ENCODE data around the gene FAM50B.

FAM50B gene

GRCh38 chr6:3869632-3870527 lies 20.7 kb downstream of the FAM50B start:
- H3K27me3 Mint-ChIP-seq = peaks cover 19% of the 10 kb centered on the region
- no peak for DNase-seq
- H3K27ac Mint-ChIP-seq = peak overlapping the region; percentile 84
- peaks cover 39% of the 10 kb centered on the region for H3K4me1 Mint-ChIP-seq (ENCODE audit: low read depth)
- H3K4me3 Mint-ChIP-seq = no peak overlapping the region
- peaks cover 3% of the 10 kb centered on the region for H3K9me3 Mint-ChIP-seq
- no peaks in the 10 kb centered on the region for H3K36me3 Mint-ChIP-seq (ENCODE audit: low read depth)

- no peak for DNase-seq
- Mint-ChIP-seq H3K4me1 (ENCODE audit: low read depth) (peaks cover 39% of the 10 kb centered on the region), H3K27ac (peak overlapping the region; percentile 84), H3K9me3 (no peaks in the 10 kb centered on the region), H3K36me3 (ENCODE audit: low read depth) (no peaks in the 10 kb centered on the region), H3K27me3 (peaks cover 14% of the 10 kb centered on the region), H3K4me3 (no peak overlapping the region)
These were observed 21.4 kb downstream of the FAM50B start for GRCh38 chr6:3870528-3870925.

GRCh38 chr6:3871515-3871914 lies 22.3 kb downstream of the FAM50B start:
- no peak for DNase-seq
- H3K4me1 Mint-ChIP-seq (ENCODE audit: low read depth) = peaks cover 39% of the 10 kb centered on the region

GRCh38 chr6:3871939-3872338 lies 22.8 kb downstream of the FAM50B start:
- H3K4me3 Mint-ChIP-seq = no peak overlapping the region
- no peak for DNase-seq
- no peak overlapping the region for H3K27ac Mint-ChIP-seq
- H3K27me3 Mint-ChIP-seq = peaks cover 6% of the 10 kb centered on the region
- no peaks in the 10 kb centered on the region for H3K9me3 Mint-ChIP-seq
- H3K36me3 Mint-ChIP-seq (ENCODE audit: low read depth) = no peaks in the 10 kb centered on the region
- H3K4me1 Mint-ChIP-seq (ENCODE audit: low read depth) = peaks cover 35% of the 10 kb centered on the region

More at GRCh38 chr6:3871515-3871914, 22.3 kb downstream of the FAM50B start:
- Mint-ChIP-seq H3K4me3 (no peak overlapping the region), H3K9me3 (no peaks in the 10 kb centered on the region), H3K27me3 (peaks cover 10% of the 10 kb centered on the region), H3K27ac (no peak overlapping the region), H3K36me3 (ENCODE audit: low read depth) (no peaks in the 10 kb centered on the region)

GRCh38 chr6:3872370-3872854 lies 23.2 kb downstream of the FAM50B start:
- Mint-ChIP-seq H3K9me3 (no peaks in the 10 kb centered on the region), H3K36me3 (ENCODE audit: low read depth) (no peaks in the 10 kb centered on the region), H3K4me3 (no peak overlapping the region), H3K27me3 (peaks cover 6% of the 10 kb centered on the region), H3K27ac (no peak overlapping the region), H3K4me1 (ENCODE audit: low read depth) (peaks cover 30% of the 10 kb centered on the region)
- no peak for DNase-seq

GRCh38 chr6:3873051-3873450 lies 23.9 kb downstream of the FAM50B start:
- peaks cover 6% of the 10 kb centered on the region for H3K27me3 Mint-ChIP-seq
- peaks cover 24% of the 10 kb centered on the region for H3K4me1 Mint-ChIP-seq (ENCODE audit: low read depth)
- no peak for DNase-seq
- H3K4me3 Mint-ChIP-seq = no peak overlapping the region
- no peaks in the 10 kb centered on the region for H3K36me3 Mint-ChIP-seq (ENCODE audit: low read depth)
- H3K9me3 Mint-ChIP-seq = no peaks in the 10 kb centered on the region
- no peak overlapping the region for H3K27ac Mint-ChIP-seq

GRCh38 chr6:3874069-3874468 lies 24.9 kb downstream of the FAM50B start:
- Mint-ChIP-seq H3K27me3 (peaks cover 6% of the 10 kb centered on the region), H3K36me3 (ENCODE audit: low read depth) (no peaks in the 10 kb centered on the region), H3K4me3 (no peak overlapping the region), H3K4me1 (ENCODE audit: low read depth) (peaks cover 17% of the 10 kb centered on the region), H3K9me3 (no peaks in the 10 kb centered on the region), H3K27ac (no peak overlapping the region)
- DNase-seq = no peak

GRCh38 chr6:3875486-3875885 lies 26.3 kb downstream of the FAM50B start:
- Mint-ChIP-seq H3K27me3 (peaks cover 6% of the 10 kb centered on the region), H3K27ac (no peak overlapping the region), H3K4me1 (ENCODE audit: low read depth) (peaks cover 2% of the 10 kb centered on the region), H3K36me3 (ENCODE audit: low read depth) (no peaks in the 10 kb centered on the region), H3K4me3 (no peak overlapping the region), H3K9me3 (no peaks in the 10 kb centered on the region)
- DNase-seq = no peak

GRCh38 chr6:3876101-3876500 lies 26.9 kb downstream of the FAM50B start:
- no peak for DNase-seq
- H3K36me3 Mint-ChIP-seq (ENCODE audit: low read depth) = no peaks in the 10 kb centered on the region
- no peaks in the 10 kb centered on the region for H3K4me1 Mint-ChIP-seq (ENCODE audit: low read depth)
- peaks cover 6% of the 10 kb centered on the region for H3K27me3 Mint-ChIP-seq
- H3K27ac Mint-ChIP-seq = no peak overlapping the region
- H3K4me3 Mint-ChIP-seq = no peak overlapping the region
- H3K9me3 Mint-ChIP-seq = no peaks in the 10 kb centered on the region

- Mint-ChIP-seq H3K4me1 (ENCODE audit: low read depth) (no peaks in the 10 kb centered on the region), H3K4me3 (no peak overlapping the region), H3K27me3 (peaks cover 6% of the 10 kb centered on the region), H3K27ac (no peak overlapping the region), H3K36me3 (ENCODE audit: low read depth) (no peaks in the 10 kb centered on the region), H3K9me3 (no peaks in the 10 kb centered on the region)
- DNase-seq = no peak
These were observed 27.7 kb downstream of the FAM50B start for GRCh38 chr6:3876866-3877265.

- H3K36me3 Mint-ChIP-seq (ENCODE audit: low read depth) = no peaks in the 10 kb centered on the region
- H3K9me3 Mint-ChIP-seq = no peaks in the 10 kb centered on the region
- H3K27me3 Mint-ChIP-seq = peaks cover 3% of the 10 kb centered on the region
These were observed 29.0 kb downstream of the FAM50B start for GRCh38 chr6:3878048-3878666.

GRCh38 chr6:3879194-3879952 lies 30.2 kb downstream of the FAM50B start:
- H3K4me1 Mint-ChIP-seq (ENCODE audit: low read depth) = no peaks in the 10 kb centered on the region
- DNase-seq = no peak
- H3K9me3 Mint-ChIP-seq = no peaks in the 10 kb centered on the region
- no peak overlapping the region for H3K4me3 Mint-ChIP-seq
- no peaks in the 10 kb centered on the region for H3K36me3 Mint-ChIP-seq (ENCODE audit: low read depth)
- H3K27me3 Mint-ChIP-seq = peaks cover 5% of the 10 kb centered on the region
- no peak overlapping the region for H3K27ac Mint-ChIP-seq

More at GRCh38 chr6:3878048-3878666, 29.0 kb downstream of the FAM50B start:
- no peak for DNase-seq
- Mint-ChIP-seq H3K4me3 (no peak overlapping the region), H3K4me1 (ENCODE audit: low read depth) (no peaks in the 10 kb centered on the region), H3K27ac (no peak overlapping the region)

GRCh38 chr6:3881711-3882421 lies 32.7 kb downstream of the FAM50B start:
- Mint-ChIP-seq H3K9me3 (no peaks in the 10 kb centered on the region), H3K27ac (no peak overlapping the region), H3K36me3 (ENCODE audit: low read depth) (no peaks in the 10 kb centered on the region), H3K27me3 (peaks cover 5% of the 10 kb centered on the region), H3K4me3 (no peak overlapping the region), H3K4me1 (ENCODE audit: low read depth) (no peaks in the 10 kb centered on the region)
- no peak for DNase-seq

GRCh38 chr6:3882431-3882830 lies 33.3 kb downstream of the FAM50B start:
- H3K4me3 Mint-ChIP-seq = no peak overlapping the region
- H3K36me3 Mint-ChIP-seq (ENCODE audit: low read depth) = no peaks in the 10 kb centered on the region
- no peaks in the 10 kb centered on the region for H3K4me1 Mint-ChIP-seq (ENCODE audit: low read depth)
- peaks cover 5% of the 10 kb centered on the region for H3K27me3 Mint-ChIP-seq
- H3K9me3 Mint-ChIP-seq = no peaks in the 10 kb centered on the region
- no peak for DNase-seq
- H3K27ac Mint-ChIP-seq = no peak overlapping the region

All from activated T-cell treated with anti-CD3 and anti-CD28 coated beads, Interleukin-2, amount 50 U/mL, for 24 hours (primary cell).